Epithelial cell of esophagus (primary cell): ENCODE data around the gene CEMIP.

Source experiments
- DNase-seq: peaks from one replicate; pipeline ENCODE4 v3.0.0; 2010; ENCODE audit warnings: low read depth
- H3K4me3 ChIP-seq: 2 replicates; pipeline ENCODE4 v1.5.1; 2011; ENCODE audit warnings: mild to moderate bottlenecking, low read length, control low read depth
- TF ChIP-seq, protein P1 (sequence below): IDR thresholded peaks from 2 replicates; pipeline ENCODE4 v1.5.1; 2011; ENCODE audit warnings: low read depth, mild to moderate bottlenecking, low read length, control low read depth, inconsistent platforms; ENCODE audit not compliant: insufficient read depth; ENCODE audit errors: missing control alignments

Gene CEMIP

DNA sequence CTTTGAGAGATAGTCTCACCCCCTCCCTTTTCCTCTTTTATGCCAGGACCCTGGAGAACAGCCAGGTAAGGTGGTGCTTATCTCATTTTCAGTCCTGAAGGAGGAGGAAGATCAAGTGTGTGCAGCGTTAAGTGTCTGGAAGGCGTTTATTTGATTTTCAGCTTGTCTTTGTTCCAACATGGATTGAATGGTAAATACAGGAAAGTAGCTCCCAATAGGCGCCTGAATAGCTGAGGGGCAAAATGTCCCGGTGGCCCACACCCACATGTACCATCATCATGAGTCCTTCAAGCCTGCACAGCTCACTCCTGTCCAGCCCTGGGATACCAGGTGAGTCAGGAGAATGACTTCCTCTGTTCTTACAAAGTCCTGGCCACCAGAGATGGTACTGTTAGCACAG, 73.5 kb downstream of the CEMIP start:
- DNase-seq: peak; percentile 84
- H3K4me3 ChIP-seq: no peak overlapping the region
- TF ChIP-seq, protein P1, sequence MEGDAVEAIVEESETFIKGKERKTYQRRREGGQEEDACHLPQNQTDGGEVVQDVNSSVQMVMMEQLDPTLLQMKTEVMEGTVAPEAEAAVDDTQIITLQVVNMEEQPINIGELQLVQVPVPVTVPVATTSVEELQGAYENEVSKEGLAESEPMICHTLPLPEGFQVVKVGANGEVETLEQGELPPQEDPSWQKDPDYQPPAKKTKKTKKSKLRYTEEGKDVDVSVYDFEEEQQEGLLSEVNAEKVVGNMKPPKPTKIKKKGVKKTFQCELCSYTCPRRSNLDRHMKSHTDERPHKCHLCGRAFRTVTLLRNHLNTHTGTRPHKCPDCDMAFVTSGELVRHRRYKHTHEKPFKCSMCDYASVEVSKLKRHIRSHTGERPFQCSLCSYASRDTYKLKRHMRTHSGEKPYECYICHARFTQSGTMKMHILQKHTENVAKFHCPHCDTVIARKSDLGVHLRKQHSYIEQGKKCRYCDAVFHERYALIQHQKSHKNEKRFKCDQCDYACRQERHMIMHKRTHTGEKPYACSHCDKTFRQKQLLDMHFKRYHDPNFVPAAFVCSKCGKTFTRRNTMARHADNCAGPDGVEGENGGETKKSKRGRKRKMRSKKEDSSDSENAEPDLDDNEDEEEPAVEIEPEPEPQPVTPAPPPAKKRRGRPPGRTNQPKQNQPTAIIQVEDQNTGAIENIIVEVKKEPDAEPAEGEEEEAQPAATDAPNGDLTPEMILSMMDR: no peak

DNA sequence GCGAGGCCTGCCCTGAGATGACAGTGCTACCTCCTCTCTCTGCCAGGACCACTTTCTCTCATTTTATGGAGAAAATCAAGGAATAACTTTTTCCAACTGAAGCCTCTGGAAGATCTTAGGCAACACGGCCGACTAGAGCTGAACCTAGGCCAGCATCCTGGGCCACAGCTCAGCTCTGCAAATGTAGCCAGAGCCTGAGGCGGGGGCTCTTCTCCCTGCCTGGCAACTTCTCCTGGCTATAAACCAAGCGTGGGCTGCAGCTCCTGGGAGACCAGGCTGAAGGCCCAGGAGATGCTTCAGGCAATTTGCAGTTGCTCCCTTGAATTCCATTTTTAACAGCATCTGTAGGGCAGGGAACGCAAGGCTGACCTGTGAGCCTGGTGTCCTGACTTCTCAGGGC, 74.9 kb downstream of the CEMIP start:
- H3K4me3 ChIP-seq: no peak overlapping the region
- TF ChIP-seq, protein P1: no peak
- no peak for DNase-seq

DNA sequence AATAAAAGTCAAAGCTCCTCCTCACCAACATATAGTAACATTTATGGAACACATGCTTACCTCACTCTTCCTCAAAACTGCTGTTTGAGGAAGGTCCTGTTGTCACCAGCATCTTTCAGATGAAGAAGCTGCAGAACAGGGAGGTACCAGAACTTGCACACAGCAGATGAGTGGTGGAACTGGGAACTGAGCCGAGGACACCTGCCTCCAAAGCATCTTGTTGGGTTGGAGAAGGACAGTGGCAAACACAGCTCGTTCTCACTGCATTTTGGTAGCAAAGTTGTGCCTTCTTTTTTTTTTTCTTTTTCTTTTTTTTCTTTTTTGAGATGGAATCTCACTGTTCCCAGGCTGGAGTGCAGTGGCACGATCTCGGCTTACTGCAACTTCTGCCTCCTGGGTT, 76.0 kb downstream of the CEMIP start:
- TF ChIP-seq, protein P1: no peak
- DNase-seq: no peak
- no peak overlapping the region for H3K4me3 ChIP-seq

DNA sequence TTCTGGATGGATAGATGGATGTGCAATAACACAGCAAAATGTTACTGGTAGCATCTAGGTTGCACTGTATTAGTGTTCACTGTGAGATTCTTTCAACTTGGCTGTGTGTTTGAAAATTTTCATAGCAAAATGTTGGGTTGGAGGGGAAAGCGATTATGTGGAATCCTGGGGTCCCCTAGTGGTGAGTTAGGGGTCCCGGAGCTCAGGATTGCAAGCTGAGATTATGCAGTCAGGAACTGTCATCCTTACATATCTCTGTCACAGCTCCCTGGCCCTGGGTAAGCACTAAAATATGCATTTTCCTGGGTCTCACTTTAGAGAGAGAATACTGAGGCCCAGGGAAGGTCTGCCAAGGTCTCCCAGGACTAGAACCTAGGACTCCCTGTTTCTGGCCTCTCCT, 77.2 kb downstream of the CEMIP start:
- DNase-seq: peak; percentile 23
- H3K4me3 ChIP-seq: no peak overlapping the region
- TF ChIP-seq, protein P1: no peak

DNA sequence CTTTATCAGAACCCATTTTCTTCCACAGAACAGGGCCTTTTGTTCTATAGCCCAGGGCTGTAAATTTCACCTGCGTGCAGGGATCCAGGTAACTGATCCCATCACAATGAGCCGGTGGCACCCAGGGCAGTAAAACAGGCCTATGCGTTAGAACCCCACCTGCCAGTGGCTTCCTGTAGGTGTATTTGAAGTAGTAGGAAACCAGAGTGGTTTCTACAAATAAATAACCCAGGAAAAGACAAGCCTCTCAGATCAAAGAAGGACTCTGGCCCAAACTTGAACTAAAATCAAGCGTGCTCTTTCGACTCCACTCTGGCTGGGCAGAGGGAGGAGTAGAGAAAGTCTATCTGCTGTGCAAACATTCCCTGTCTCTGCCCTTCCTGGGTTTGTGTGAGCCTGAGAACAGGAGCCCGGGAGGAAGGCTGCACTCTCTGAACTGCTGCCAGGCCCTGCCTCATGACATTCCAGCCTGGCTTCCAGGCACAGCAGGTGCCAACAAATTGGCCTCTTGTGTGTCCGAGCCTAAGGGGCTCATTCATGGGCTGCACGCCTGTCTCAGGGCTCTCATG, 77.7 kb downstream of the CEMIP start:
- H3K4me3 ChIP-seq: no peak overlapping the region
- TF ChIP-seq, protein P1: no peak
- peak; percentile 22 for DNase-seq

DNA sequence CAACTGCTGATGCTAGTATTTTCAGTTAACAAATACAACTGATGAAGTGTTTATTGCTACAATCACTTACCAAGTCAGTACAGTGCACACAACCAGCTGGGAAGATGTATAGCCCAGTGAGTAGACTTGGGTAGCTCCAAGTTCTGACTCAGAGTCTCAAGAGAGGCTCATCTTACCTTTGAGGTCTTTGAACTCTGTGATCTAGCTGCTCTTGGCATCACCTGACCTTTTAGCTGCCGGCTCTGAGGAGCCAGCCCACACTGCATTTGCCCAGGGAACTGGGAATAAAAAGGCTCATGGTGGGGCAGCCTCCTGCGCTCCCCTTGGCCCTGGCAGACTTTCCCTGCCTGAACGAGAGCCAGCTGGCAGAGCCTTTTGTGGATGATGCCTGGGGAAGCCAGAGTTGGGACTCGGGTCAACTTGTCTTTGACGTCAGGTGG, 82.6 kb downstream of the CEMIP start:
- DNase-seq: peak; percentile 15
- no peak overlapping the region for H3K4me3 ChIP-seq
- TF ChIP-seq, protein P1: no peak

DNA sequence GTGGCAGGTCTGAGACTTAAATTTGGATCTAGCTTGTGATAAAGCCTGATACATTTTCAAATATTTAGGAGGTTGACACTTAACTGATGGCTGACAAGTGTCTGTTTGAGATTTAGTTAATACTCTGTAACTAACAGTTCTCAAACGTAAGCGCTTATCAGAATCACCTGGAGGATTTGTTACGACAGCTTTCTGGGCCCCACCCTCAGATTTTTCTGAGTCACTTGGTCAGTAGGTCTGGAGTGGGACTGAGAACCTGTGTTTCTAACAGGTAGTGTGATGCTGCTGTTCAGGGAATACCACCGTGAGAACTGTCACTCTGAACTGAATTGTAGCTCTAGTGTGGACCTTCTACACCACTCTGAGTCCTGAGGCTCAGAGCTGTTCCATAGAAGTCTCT, 85.5 kb downstream of the CEMIP start:
- TF ChIP-seq, protein P1: no peak
- no peak overlapping the region for H3K4me3 ChIP-seq

More for the DNA sequence above, 85.5 kb downstream of the CEMIP start:
- no peak for DNase-seq
